SH-SY5Y (cell line): ENCODE measurements around the gene GTPBP8.

ENCODE experiments used
- GATA2 ChIP-seq: IDR thresholded peaks from 2 replicates; pipeline ENCODE4 v1.6.1; 2011; ENCODE audit warnings: mild to moderate bottlenecking, low read depth, low read length
- GATA3 ChIP-seq: IDR thresholded peaks from 2 replicates; pipeline ENCODE4 v1.6.1; 2011; ENCODE audit warnings: low read depth, mild to moderate bottlenecking, low read length, moderate library complexity

The GTPBP8 gene

GRCh38 chr3:112990672-112991602, at the start of gene GTPBP8:
Gene GTPBP8 (plus strand): TSS chr3:112990984. CDS start chr3:112991000, 16 bp downstream.
- TF ChIP-seq GATA3 (no peak), GATA2 (no peak)

- TF ChIP-seq GATA3 (no peak), GATA2 (no peak)
These were observed 42.4 kb upstream of the GTPBP8 start for GRCh38 chr3:112948346-112948838.

DNA sequence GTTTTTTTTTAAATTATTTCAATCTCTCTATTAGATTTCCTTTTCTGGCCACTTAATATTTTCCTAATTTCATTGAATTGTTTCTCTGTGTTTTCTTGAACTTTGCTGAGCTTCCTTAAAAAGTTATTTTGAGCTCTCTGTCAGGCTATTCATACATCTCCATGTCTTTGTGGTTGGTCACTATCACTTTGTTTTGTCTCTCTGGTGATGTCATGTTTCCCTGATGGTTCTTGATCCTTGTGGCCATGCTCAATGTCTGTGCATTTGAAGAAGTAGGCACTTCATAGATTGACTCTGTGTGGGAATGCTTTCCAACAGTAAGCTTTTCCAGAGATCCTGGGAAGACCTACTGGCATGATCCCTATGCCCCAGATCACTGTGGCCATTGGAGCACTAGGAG, 34.4 kb upstream of the GTPBP8 start:
- TF ChIP-seq GATA2, result no peak
- no peak for TF ChIP-seq GATA3

GRCh38 chr3:112958811-112959560, 31.8 kb upstream of the GTPBP8 start:
- TF ChIP-seq GATA2 (no peak), GATA3 (no peak)

- TF ChIP-seq GATA3 (no peak), GATA2 (no peak)
These were observed 27.1 kb upstream of the GTPBP8 start for GRCh38 chr3:112963683-112964082.

- no peak for TF ChIP-seq GATA2
- TF ChIP-seq GATA3, result no peak
These were observed 25.1 kb upstream of the GTPBP8 start for GRCh38 chr3:112965656-112966055.

DNA sequence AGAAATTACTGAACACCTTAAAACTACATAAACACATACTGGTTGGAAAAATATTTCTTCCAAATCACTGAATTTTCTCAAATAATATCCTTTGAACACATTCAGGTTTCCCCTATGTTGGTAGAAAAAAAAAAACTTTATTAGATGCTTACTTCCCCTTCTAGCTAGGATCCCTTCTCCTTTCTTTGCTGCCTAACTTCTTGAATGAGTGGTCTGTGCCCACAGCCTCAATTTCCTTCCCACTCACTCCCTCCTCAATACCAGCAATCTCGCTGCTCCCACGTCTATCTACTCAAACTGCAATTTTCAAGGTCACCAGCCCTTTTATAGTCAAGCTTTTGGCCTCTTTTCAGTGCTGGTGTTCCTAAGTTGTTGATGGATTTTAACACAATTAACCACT, 24.2 kb upstream of the GTPBP8 start:
- no peak for TF ChIP-seq GATA3
- TF ChIP-seq GATA2, result no peak

GRCh38 chr3:112967425-112967824, 23.4 kb upstream of the GTPBP8 start:
- TF ChIP-seq GATA2 (no peak), GATA3 (no peak)

- TF ChIP-seq GATA2 (no peak), GATA3 (no peak)
These were observed 23.0 kb upstream of the GTPBP8 start for GRCh38 chr3:112967828-112968227.

DNA sequence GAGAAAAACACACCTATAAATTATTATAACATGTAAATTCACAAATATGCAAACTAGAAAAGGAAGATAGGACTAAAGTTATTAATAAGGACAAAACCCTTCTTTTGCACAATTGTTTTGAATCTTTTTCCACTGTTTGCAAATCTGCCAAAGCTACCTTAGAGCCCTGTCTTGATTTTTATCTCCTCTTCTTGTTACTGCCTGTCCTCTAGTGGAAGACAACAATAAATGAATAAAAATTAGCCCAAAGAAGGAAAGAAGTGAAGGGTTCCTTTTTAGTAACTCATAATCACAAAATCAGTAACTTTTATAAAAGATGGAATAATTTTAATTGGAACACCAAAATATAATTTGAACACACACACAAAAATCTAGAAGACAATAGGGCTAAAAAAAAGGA, 18.6 kb upstream of the GTPBP8 start:
- no peak for TF ChIP-seq GATA3
- no peak for TF ChIP-seq GATA2

DNA sequence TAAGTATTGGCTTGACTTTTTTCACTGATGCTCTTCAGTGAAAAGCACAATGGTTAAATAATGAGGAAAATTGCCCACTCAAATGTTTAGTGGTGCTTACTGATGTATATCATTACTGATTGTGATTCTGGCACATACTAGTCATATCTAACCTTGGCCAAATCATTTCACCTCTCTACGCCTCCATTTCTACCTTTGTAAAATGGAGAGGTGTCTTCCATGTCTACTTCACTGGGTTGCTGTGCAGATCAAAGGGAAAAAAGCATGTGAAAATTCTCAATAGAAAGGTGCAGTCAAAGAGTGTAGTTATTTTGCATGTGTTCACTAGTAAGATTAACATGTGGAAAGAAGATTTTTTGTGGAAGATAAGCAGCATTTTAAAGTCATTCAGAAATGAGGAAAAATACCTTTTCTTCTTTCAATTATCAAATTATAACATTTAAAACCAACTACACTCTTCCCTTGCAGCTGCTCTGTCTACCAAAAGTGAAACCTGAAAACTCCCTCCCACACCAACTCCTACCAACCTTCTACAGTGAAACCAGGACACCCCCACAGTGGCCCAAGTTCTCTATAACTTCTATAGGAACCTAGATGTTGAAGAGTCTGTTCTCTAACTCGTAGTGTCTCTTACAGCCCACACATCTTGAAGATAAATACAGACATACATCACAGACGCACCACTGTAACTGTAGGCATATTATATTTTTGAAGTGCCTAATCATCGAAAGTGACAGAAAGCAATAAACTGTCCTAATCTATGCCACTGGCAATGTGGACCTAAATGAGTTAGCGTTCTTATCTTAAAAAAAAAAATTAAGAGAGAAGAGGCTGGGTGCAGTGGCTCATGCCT, 17.2 kb upstream of the GTPBP8 start:
- TF ChIP-seq GATA3 (no peak), GATA2 (no peak)

DNA sequence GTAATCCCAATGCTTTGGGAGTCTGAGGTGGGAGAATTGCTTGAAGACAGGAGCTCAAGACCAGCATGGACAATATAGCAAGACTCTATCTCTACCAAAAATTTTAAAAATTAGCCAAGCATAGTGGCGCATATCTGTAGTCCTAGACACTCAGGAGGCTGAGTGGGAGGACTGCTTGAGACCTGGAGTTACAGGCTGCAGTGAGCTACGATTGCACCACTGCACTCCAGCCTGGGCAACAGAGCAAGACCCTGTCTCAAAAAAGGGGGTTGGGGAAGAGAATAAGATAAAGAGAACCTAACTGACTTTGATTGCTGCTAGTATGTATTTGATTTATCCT, 16.6 kb upstream of the GTPBP8 start:
- no peak for TF ChIP-seq GATA2
- no peak for TF ChIP-seq GATA3

- no peak for TF ChIP-seq GATA3
- no peak for TF ChIP-seq GATA2
These were observed 15.9 kb upstream of the GTPBP8 start, which contains the start of gene CD200R1 for GRCh38 chr3:112974894-112975293. Gene CD200R1 (minus strand): TSS chr3:112975103. CDS start chr3:112974857, 246 bp downstream.

DNA sequence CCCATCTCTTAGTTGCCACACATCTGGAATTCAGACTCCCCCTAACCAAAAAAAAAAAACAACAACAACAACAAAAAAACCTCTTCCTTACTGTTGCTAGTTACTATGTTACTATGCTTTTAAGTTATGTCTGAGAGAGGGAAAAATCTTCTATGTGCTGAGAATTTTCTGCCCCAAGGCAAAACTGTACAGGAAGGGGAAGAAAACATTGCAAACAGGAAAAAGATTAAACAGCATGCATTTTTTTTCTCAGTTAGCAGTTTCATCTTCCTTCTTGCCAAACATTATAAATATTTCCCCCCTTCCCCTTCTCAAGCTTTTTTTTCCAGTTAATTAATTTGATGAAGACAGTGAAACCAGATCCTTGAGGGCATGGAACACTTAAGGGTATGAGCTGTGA, 14.8 kb upstream of the GTPBP8 start:
- TF ChIP-seq GATA3, result no peak
- TF ChIP-seq GATA2, result no peak
